Stomach (tissue), 9 donors: ENCODE measurements around the gene RPS6KA2. TPM values are rescaled to one million over a fixed set of nuclear protein-coding genes. Genes with fewer than 3 reads are reported as not detected.

Source experiments
- DNase-seq, 2 donors: peaks; one replicate each; pipeline versions ENCODE4 v3.0.0 to v3.0.0-alpha.2; 2013 to 2019
- H3K27ac ChIP-seq, 5 donors: fragments of 200-600 bp in 4 of 5; sonication (generic) in 4 of 5; one replicate each; pipeline ENCODE4 v1.5.1; 2013 to 2019; ENCODE audit warnings: mild to moderate bottlenecking in 1 of 5, moderate library complexity in 1 of 5
- H3K27me3 ChIP-seq, 3 donors: fragments of 200-600 bp; sonication (generic); one replicate each; pipeline ENCODE4 v1.5.1; 2017 to 2019; ENCODE audit warnings: mixed run types in 1 of 3
- H3K36me3 ChIP-seq, 4 donors: fragments of 200-600 bp; sonication (generic); 1 replicate in 3 of 4; 2 replicates in 1 of 4; pipeline ENCODE4 v1.5.1; 2016 to 2019
- H3K4me1 ChIP-seq, 4 donors: fragments of 200-600 bp; sonication (generic); one replicate each; pipeline ENCODE4 v1.5.1; 2016 to 2019
- H3K4me3 ChIP-seq, 4 donors: fragments of 200-600 bp; sonication (generic) in 3 of 4; one replicate each; pipeline ENCODE4 v1.5.1; 2016 to 2019; ENCODE audit warnings: mild to moderate bottlenecking in 1 of 4
- H3K9me3 ChIP-seq, 4 donors: fragments of 200-600 bp; sonication (generic); one replicate each; pipeline ENCODE4 v1.5.1; 2016 to 2019
- CTCF ChIP-seq, 7 experiments: fragments of 450-650 bp in 4 of 7; fragments of 200-600 bp in 3 of 7; sonication (generic) in 3 of 7; IDR thresholded peaks; one replicate each; pipeline ENCODE4 v1.5.1; 2016 to 2019; ENCODE audit warnings: antibody characterized with exemption in 7 of 7, control low read depth in 2 of 7, mild to moderate bottlenecking in 1 of 7
- EP300 ChIP-seq: sonication (generic); formaldehyde crosslinking; IDR thresholded peaks from one replicate; pipeline ENCODE4 v1.6.1; 2017; ENCODE audit warnings: antibody characterized with exemption
- POLR2A ChIP-seq, 4 donors: fragments of 450-650 bp; IDR thresholded peaks; one replicate each; pipeline ENCODE4 v1.6.1; 2016; ENCODE audit warnings: antibody characterized with exemption in 4 of 4, control low read depth in 2 of 4, mild to moderate bottlenecking in 1 of 4, moderate library complexity in 1 of 4
- POLR2AphosphoS5 ChIP-seq, 3 donors: sonication (generic); formaldehyde crosslinking; IDR thresholded peaks; one replicate each; pipeline ENCODE4 v1.6.1; 2016; ENCODE audit warnings: antibody characterized with exemption in 3 of 3
- WGBS, 5 donors: extraction: QIAGEN DNeasy Blood & Tissue Kit in 3 of 5; methylation state at CpG; one replicate each; pipeline versions ENCODE4 v1.1.5 to v1.1.7; 2013 to 2018; 5-methylcytosine and 5-hydroxymethylcytosine counted together
- intact Hi-C: fragments of 100-400 bp; cut with DNase I; formaldehyde crosslinking; loops from one replicate; pipeline ENCODE4 v1.15.1; 2023; ENCODE audit warnings: low total_unique reads
- polyA plus RNA-seq, 3 donors: library from polyadenylated mRNA; stranded (reverse); fragments of 200-250 nt; gene quantifications; one replicate each; pipeline ENCODE4 v1.2.3, GENCODE V29; 2013
- total RNA-seq, 5 donors: library from RNA; depleted of rRNA; stranded (reverse); fragments of >200 nt; gene quantifications; one replicate each; pipeline versions ENCODE4 v1.1.0 to v1.2.3, GENCODE V29; 2014 to 2016
- donor health status: healthy with polysubstance abuse.
- donor health status: Bipolar disorder and iron deficiency.
- donor health status: healthy.

The RPS6KA2 gene
- total and polyA plus RNA-seq, 8 donors: 10.9 to 150 (median 68.0) TPM

GRCh38 chr6:166573511-166574216 is 53.4 kb downstream of the RPS6KA2 start:
- WGBS, 5 donors: 80 to 88% (median 83%) methylated on average over 18 of the region's 18 CpGs
- no peaks in the 10 kb centered on the region for H3K36me3 ChIP-seq
- H3K4me1 ChIP-seq: peaks cover 0 to 15% (median 12%) of the 10 kb centered on the region in 4 donors
- H3K27ac ChIP-seq: peak overlapping the region in 2 of 5 donors; percentile 53 to 72
- H3K4me3 ChIP-seq: no peak overlapping the region
- TF ChIP-seq POLR2A (IDR thresholded peaks at IDR 0.05) (no peak), EP300 (no peak), POLR2AphosphoS5 (IDR thresholded peaks at IDR 0.05) (no peak), CTCF (IDR thresholded peaks at IDR 0.05) (no peak)
- H3K27me3 ChIP-seq: no peaks in the 10 kb centered on the region
- DNase-seq: no peak
- intact Hi-C loops: no loop called here
- H3K9me3 ChIP-seq: peaks cover 0 to 12% (median 3%) of the 10 kb centered on the region in 4 donors

- TF ChIP-seq POLR2AphosphoS5 (IDR thresholded peaks at IDR 0.05): peak in 1 of 3 donors; percentile 31
- no peak for TF ChIP-seq EP300
- H3K9me3 ChIP-seq: peaks cover 0 to 12% (median 3%) of the 10 kb centered on the region in 4 donors
- H3K27ac ChIP-seq: peak overlapping the region in 4 of 5 donors; percentile 24 to 72 (median 48)
- no peaks in the 10 kb centered on the region for H3K27me3 ChIP-seq
- no peak overlapping the region for H3K4me3 ChIP-seq
- peak in 1 of 2 donors; percentile 50 for DNase-seq
- WGBS, 5 donors: 68 to 79% (median 74%) methylated on average over 18 of the region's 18 CpGs
- intact Hi-C loops: no loop called here
- H3K36me3 ChIP-seq: no peaks in the 10 kb centered on the region
- H3K4me1 ChIP-seq: peaks cover 0 to 15% (median 13%) of the 10 kb centered on the region in 4 donors
Observed at GRCh38 chr6:166572370-166573261, 54.4 kb downstream of the RPS6KA2 start.

GRCh38 chr6:166570929-166571713 is 55.9 kb downstream of the RPS6KA2 start:
- Histone ChIP-seq H3K9me3 (peaks cover 0 to under 1% (median 0%) of the 10 kb centered on the region in 4 donors), H3K4me3 (no peak overlapping the region), H3K4me1 (peaks cover 0 to 15% (median 14%) of the 10 kb centered on the region in 4 donors), H3K27me3 (no peaks in the 10 kb centered on the region), H3K36me3 (no peaks in the 10 kb centered on the region), H3K27ac (no peak overlapping the region)
- intact Hi-C loops: no loop called here
- no peak for DNase-seq
- TF ChIP-seq EP300 (no peak), POLR2A (IDR thresholded peaks at IDR 0.05) (no peak), POLR2AphosphoS5 (IDR thresholded peaks at IDR 0.05) (no peak), CTCF (IDR thresholded peaks at IDR 0.05) (no peak)
- 80 to 86% (median 85%) methylated on average over 22 of the region's 22 CpGs for WGBS, 5 donors

- TF ChIP-seq POLR2A (IDR thresholded peaks at IDR 0.05) (no peak), POLR2AphosphoS5 (IDR thresholded peaks at IDR 0.05) (no peak), EP300 (no peak), CTCF (IDR thresholded peaks at IDR 0.05) (no peak)
- no peaks in the 10 kb centered on the region for H3K27me3 ChIP-seq
Observed at GRCh38 chr6:166569206-166569605, 57.8 kb downstream of the RPS6KA2 start.

More at GRCh38 chr6:166569206-166569605, 57.8 kb downstream of the RPS6KA2 start:
- WGBS, 5 donors: 86 to 95% (median 92%) methylated on average over 13 of the region's 13 CpGs
- Histone ChIP-seq H3K4me1 (peaks cover 0 to 15% (median 13%) of the 10 kb centered on the region in 4 donors), H3K36me3 (peaks cover 0 to 4% (median 0%) of the 10 kb centered on the region in 4 donors), H3K27ac (no peak overlapping the region), H3K9me3 (no peaks in the 10 kb centered on the region), H3K4me3 (no peak overlapping the region)
- DNase-seq: no peak
- intact Hi-C loops: no loop called here
